ENCODE results near the gene ZNF536.

Gene ZNF536

GRCh38 chr19:30366282-30366681 is 5.9 kb upstream of the ZNF536 start:
- no peak for DNase-seq

- DNase-seq, result no peak
Observed at GRCh38 chr19:30367006-30367405, 5.2 kb upstream of the ZNF536 start.

- DNase-seq, result no peak
Observed at GRCh38 chr19:30367421-30367820, 4.8 kb upstream of the ZNF536 start.

- no peak for DNase-seq
Observed at GRCh38 chr19:30369833-30370232, 2.4 kb upstream of the ZNF536 start.

GRCh38 chr19:30371161-30371836 is 885 bp upstream of the ZNF536 start:
- DNase-seq, result no peak

GRCh38 chr19:30373593-30373992 is 1.4 kb downstream of the ZNF536 start:
- DNase-seq, result no peak

- DNase-seq, result no peak
Observed at GRCh38 chr19:30374539-30374864, 2.3 kb downstream of the ZNF536 start.

- DNase-seq, result no peak
Observed at GRCh38 chr19:30374865-30375552, 2.8 kb downstream of the ZNF536 start.

GRCh38 chr19:30375553-30376031 is 3.4 kb downstream of the ZNF536 start:
- DNase-seq, result no peak

GRCh38 chr19:30376272-30376671 is 4.1 kb downstream of the ZNF536 start:
- DNase-seq, result no peak

GRCh38 chr19:30376826-30377425 is 4.7 kb downstream of the ZNF536 start:
- DNase-seq, result no peak

GRCh38 chr19:30378701-30379100 is 6.5 kb downstream of the ZNF536 start:
- DNase-seq, result no peak

GRCh38 chr19:30379841-30380610 is 7.8 kb downstream of the ZNF536 start:
- DNase-seq, result no peak

- DNase-seq, result no peak
Observed at GRCh38 chr19:30381366-30381765, 9.2 kb downstream of the ZNF536 start.

GRCh38 chr19:30385174-30385573 is 13.0 kb downstream of the ZNF536 start:
- DNase-seq, result no peak

GRCh38 chr19:30385666-30386065 is 13.5 kb downstream of the ZNF536 start:
- DNase-seq, result no peak

- DNase-seq, result no peak
Observed at GRCh38 chr19:30386551-30387143, 14.5 kb downstream of the ZNF536 start.

- DNase-seq, result no peak
Observed at GRCh38 chr19:30387311-30388115, 15.3 kb downstream of the ZNF536 start.

GRCh38 chr19:30388327-30388726 is 16.1 kb downstream of the ZNF536 start:
- DNase-seq, result no peak

GRCh38 chr19:30388819-30389218 is 16.6 kb downstream of the ZNF536 start:
- no peak for DNase-seq

- DNase-seq, result no peak
Observed at GRCh38 chr19:30390356-30390988, 18.3 kb downstream of the ZNF536 start.

GRCh38 chr19:30391052-30391451 is 18.9 kb downstream of the ZNF536 start:
- DNase-seq, result no peak
